ENCODE measurements around the gene GPAT2.

- TF ChIP-seq CTCF (IDR thresholded peaks at IDR 0.05) (no peak), EZH2phosphoT487 (IDR thresholded peaks at IDR 0.05) (no peak)
Measured at GRCh38 chr2:96073170-96073775, 38.6 kb upstream of the GPAT2 start.
